HepG2 (cell line): ENCODE results near the gene WBP2NL. TPM values are rescaled to one million over a fixed set of nuclear protein-coding genes. Genes with fewer than 3 reads are reported as not detected.

ENCODE experiments used
- ATRX ChIP-seq: sonication (generic); formaldehyde crosslinking; IDR thresholded peaks from 2 replicates; pipeline ENCODE4 v1.4.0; 2020; ENCODE audit warnings: missing genetic modification reagents, borderline replicate concordance
- BCL6 ChIP-seq: IDR thresholded peaks from 2 replicates; pipeline ENCODE4 v1.6.1; 2016; ENCODE audit warnings: missing genetic modification reagents, missing compliant biosample characterization
- BRD4 ChIP-seq: sonication (generic); formaldehyde crosslinking; IDR thresholded peaks from 2 replicates; pipeline ENCODE4 v1.4.0; 2020; ENCODE audit warnings: missing genetic modification reagents
- GPN1 ChIP-seq: sonication (generic); formaldehyde crosslinking; IDR thresholded peaks from 2 replicates; pipeline ENCODE4 v1.5.1; 2020; ENCODE audit warnings: missing genetic modification reagents, borderline replicate concordance
- KDM5A ChIP-seq: fragments of 200-600 bp; sonication (generic); IDR thresholded peaks from 2 replicates; pipeline ENCODE4 v1.7.0; 2018; ENCODE audit warnings: antibody characterized with exemption, mild to moderate bottlenecking, low read length, borderline replicate concordance
- PAF1 ChIP-seq: IDR thresholded peaks from 2 replicates; pipeline ENCODE4 v1.6.1; 2016; ENCODE audit warnings: missing genetic modification reagents, missing compliant biosample characterization
- PHB2 ChIP-seq: fragments of 450-650 bp; IDR thresholded peaks from 2 replicates; pipeline ENCODE4 v1.6.1; 2018; ENCODE audit not compliant: partially characterized antibody
- SALL2 ChIP-seq: sonication (generic); formaldehyde crosslinking; IDR thresholded peaks from 2 replicates; pipeline ENCODE4 v1.8.1; 2023; ENCODE audit warnings: mild to moderate bottlenecking, missing genetic modification reagents, inconsistent platforms
- SETDB1 ChIP-seq: sonication (generic); formaldehyde crosslinking; IDR thresholded peaks from 2 replicates; pipeline ENCODE4 v1.5.1; 2020; ENCODE audit warnings: missing genetic modification reagents, mild to moderate bottlenecking, borderline replicate concordance
- SIN3B ChIP-seq: fragments of 150-350 bp; IDR thresholded peaks from 2 replicates; pipeline ENCODE4 v1.6.1; 2014; ENCODE audit warnings: low read length
- SOX5 ChIP-seq: IDR thresholded peaks from 2 replicates; pipeline ENCODE4 v1.6.1; 2016; ENCODE audit warnings: borderline replicate concordance
- SSRP1 ChIP-seq: IDR thresholded peaks from 2 replicates; pipeline ENCODE4 v1.6.1; 2016; ENCODE audit warnings: control low read depth
- STAT5B ChIP-seq: sonication (generic); formaldehyde crosslinking; IDR thresholded peaks from 2 replicates; pipeline ENCODE4 v1.4.0; 2020; ENCODE audit warnings: missing genetic modification reagents
- YEATS4 ChIP-seq: sonication (generic); formaldehyde crosslinking; IDR thresholded peaks from 2 replicates; pipeline ENCODE4 v1.4.0; 2020; ENCODE audit warnings: missing genetic modification reagents, borderline replicate concordance
- ZFY ChIP-seq: sonication (generic); formaldehyde crosslinking; IDR thresholded peaks from 2 replicates; pipeline ENCODE4 v1.4.0; 2020; ENCODE audit warnings: missing genetic modification reagents
- ZNF160 ChIP-seq: sonication (generic); formaldehyde crosslinking; IDR thresholded peaks from 2 replicates; pipeline ENCODE4 v1.8.0; 2022; ENCODE audit warnings: mild to moderate bottlenecking, inconsistent platforms, missing genetic modification reagents
- ZNF34 ChIP-seq: sonication (generic); formaldehyde crosslinking; IDR thresholded peaks from 2 replicates; pipeline ENCODE4 v1.4.0; 2020; ENCODE audit warnings: mild to moderate bottlenecking, missing genetic modification reagents, borderline replicate concordance
- ZNF513 ChIP-seq: sonication (generic); formaldehyde crosslinking; conservative IDR thresholded peaks from 2 replicates; pipeline ENCODE4 v1.5.0; 2020; ENCODE audit warnings: missing genetic modification reagents
- ZNF552 ChIP-seq: sonication (generic); formaldehyde crosslinking; IDR thresholded peaks from 2 replicates; pipeline ENCODE4 v1.9.0; 2022; ENCODE audit warnings: missing genetic modification reagents, mild to moderate bottlenecking, borderline replicate concordance
- ZNF790 ChIP-seq: sonication (generic); formaldehyde crosslinking; IDR thresholded peaks from 2 replicates; pipeline ENCODE4 v1.8.0; 2022; ENCODE audit warnings: missing genetic modification reagents, mild to moderate bottlenecking, borderline replicate concordance
- ZNF792 ChIP-seq: IDR thresholded peaks from 2 replicates; pipeline ENCODE4 v1.6.1; 2016
- ZSCAN31 ChIP-seq: sonication (generic); formaldehyde crosslinking; IDR thresholded peaks from 2 replicates; pipeline ENCODE4 v1.5.0; 2020; ENCODE audit warnings: low read depth, mild to moderate bottlenecking, missing genetic modification reagents
- polyA plus RNA-seq, 8 experiments: library from polyadenylated mRNA; depleted of rRNA in 3 of 8; stranded (reverse) in 7 of 8; unstranded in 1 of 8; fragments of >200 nt; fragmentation: Illumina TruSeq in 4 of 8; extraction: Trizol in 4 of 8; gene quantifications; 2 replicates each; pipeline versions ENCODE4 v1.2.1 to v1.2.3, GENCODE V29; 2011 to 2016; ENCODE audit warnings: low read depth in 4 of 8, missing spikeins in 1 of 8, mixed read lengths in 1 of 8; ENCODE audit not compliant: insufficient read depth in 1 of 8
- total RNA-seq, 5 experiments: library from RNA; depleted of rRNA; stranded (reverse); fragments of >200 nt; fragmentation: Illumina TruSeq; extraction: Trizol; gene quantifications; 2 replicates each; pipeline ENCODE4 v1.2.3, GENCODE V29; 2016; ENCODE audit warnings: low read depth in 1 of 5
- TF ChIP-seq, protein P1 (sequence below): sonication (generic); formaldehyde crosslinking; conservative IDR thresholded peaks from 2 replicates; pipeline ENCODE4 v1.8.0; 2022; ENCODE audit warnings: missing genetic modification reagents
- TF ChIP-seq, protein P2 (sequence below): sonication (generic); formaldehyde crosslinking; IDR thresholded peaks from 2 replicates; pipeline ENCODE4 v1.5.0; 2020; ENCODE audit warnings: mild to moderate bottlenecking, missing genetic modification reagents
- TF ChIP-seq, protein P3 (sequence below): IDR thresholded peaks from 2 replicates; pipeline ENCODE4 v1.6.1; 2016; ENCODE audit warnings: missing compliant biosample characterization, missing genetic modification reagents, borderline replicate concordance

WBP2NL gene
- total and polyA plus RNA-seq, 2 of the 13 experiments (the other 11 are each of a cell fraction or from before 2014, with no cell fraction given): not detected

DNA sequence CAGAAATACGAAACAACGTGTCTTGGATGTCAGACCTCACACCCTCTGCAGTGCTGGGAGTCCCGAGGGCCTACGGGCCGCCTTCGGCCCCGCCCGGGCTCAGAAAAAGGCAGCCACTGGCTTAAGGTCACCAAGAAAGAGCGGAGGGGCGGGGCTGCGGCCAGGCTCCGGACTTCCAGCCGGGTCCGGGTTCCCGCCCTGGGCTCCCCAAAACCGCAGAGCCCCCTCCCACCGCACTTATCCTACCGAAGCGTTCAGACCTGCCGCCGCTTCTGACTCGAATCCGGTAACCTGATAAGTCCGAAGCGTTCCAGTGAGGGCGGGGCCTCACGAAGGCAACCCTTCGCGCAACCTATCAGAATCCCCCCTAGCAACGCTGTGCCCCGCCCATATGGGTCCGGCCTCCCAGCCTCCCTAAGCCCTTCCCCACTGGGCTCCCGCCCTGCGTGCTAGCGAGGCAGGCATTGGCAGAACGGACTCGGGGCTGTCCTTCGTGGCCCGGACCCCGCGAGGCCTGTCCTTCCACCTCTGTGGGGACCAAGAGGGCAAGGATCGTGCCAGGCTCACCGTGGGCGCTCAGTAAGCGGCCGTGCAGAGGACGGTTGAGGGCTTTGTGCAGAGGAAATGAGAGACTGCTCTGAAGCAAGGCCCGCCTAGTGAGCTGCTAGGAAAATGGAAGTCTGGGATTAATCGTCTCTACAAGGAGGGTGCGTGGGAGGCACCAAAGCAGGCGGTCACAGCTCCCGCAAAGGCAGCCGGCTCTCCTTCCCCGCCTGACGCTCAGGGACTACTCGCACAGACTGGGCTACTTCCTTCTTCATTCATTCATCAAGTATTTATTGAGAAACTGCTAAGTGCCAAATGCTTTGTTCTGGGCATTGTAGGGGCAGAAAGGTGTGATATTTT, 72.2 kb downstream of the WBP2NL start, which contains the start of gene NAGA (continued):
- TF ChIP-seq, protein P1, sequence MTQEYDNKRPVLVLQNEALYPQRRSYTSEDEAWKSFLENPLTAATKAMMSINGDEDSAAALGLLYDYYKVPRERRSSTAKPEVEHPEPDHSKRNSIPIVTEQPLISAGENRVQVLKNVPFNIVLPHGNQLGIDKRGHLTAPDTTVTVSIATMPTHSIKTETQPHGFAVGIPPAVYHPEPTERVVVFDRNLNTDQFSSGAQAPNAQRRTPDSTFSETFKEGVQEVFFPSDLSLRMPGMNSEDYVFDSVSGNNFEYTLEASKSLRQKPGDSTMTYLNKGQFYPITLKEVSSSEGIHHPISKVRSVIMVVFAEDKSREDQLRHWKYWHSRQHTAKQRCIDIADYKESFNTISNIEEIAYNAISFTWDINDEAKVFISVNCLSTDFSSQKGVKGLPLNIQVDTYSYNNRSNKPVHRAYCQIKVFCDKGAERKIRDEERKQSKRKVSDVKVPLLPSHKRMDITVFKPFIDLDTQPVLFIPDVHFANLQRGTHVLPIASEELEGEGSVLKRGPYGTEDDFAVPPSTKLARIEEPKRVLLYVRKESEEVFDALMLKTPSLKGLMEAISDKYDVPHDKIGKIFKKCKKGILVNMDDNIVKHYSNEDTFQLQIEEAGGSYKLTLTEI (CRISPR knock-in tag): no peak
- TF ChIP-seq SOX5 (CRISPR knock-in tag) (peak; percentile 51; the same call in 1 of the 2 replicates), ZNF513 (CRISPR knock-in tag) (no peak), ZNF792 (CRISPR knock-in tag) (peak; percentile 92; the same call in 1 of the 2 replicates), PHB2 (no peak), PAF1 (CRISPR knock-in tag) (no peak), STAT5B (CRISPR knock-in tag) (no peak), ZNF552 (CRISPR knock-in tag) (no peak; the same call in 1 of the 2 replicates), BRD4 (CRISPR knock-in tag) (peak; percentile 76; the same call in 1 of the 2 replicates), ZFY (CRISPR knock-in tag) (peak; percentile 89), ZNF34 (CRISPR knock-in tag) (no peak), ZNF790 (CRISPR knock-in tag) (no peak; the same call in 1 of the 2 replicates), SETDB1 (CRISPR knock-in tag) (0 out of 2 replicates have a peak, but pooled peaks have one; percentile 64), ATRX (CRISPR knock-in tag) (no peak), SSRP1 (CRISPR knock-in tag) (no peak), BCL6 (peak; percentile 47; the same call in 1 of the 2 replicates), ZNF160 (CRISPR knock-in tag) (peak; percentile 62; the same call in 1 of the 2 replicates), GPN1 (CRISPR knock-in tag) (no peak), SIN3B (peak; percentile 63; the same call in 1 of the 2 replicates), SALL2 (CRISPR knock-in tag) (0 out of 2 replicates have a peak, but pooled peaks have one; percentile 33), ZSCAN31 (CRISPR knock-in tag) (peak; percentile 68), KDM5A (no peak; the same call in 1 of the 2 replicates), YEATS4 (CRISPR knock-in tag) (peak; percentile 77; the same call in 1 of the 2 replicates)
- TF ChIP-seq, protein P2, sequence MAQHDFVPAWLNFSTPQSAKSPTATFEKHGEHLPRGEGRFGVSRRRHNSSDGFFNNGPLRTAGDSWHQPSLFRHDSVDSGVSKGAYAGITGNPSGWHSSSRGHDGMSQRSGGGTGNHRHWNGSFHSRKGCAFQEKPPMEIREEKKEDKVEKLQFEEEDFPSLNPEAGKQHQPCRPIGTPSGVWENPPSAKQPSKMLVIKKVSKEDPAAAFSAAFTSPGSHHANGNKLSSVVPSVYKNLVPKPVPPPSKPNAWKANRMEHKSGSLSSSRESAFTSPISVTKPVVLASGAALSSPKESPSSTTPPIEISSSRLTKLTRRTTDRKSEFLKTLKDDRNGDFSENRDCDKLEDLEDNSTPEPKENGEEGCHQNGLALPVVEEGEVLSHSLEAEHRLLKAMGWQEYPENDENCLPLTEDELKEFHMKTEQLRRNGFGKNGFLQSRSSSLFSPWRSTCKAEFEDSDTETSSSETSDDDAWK (CRISPR knock-in tag): no peak
- TF ChIP-seq, protein P3, sequence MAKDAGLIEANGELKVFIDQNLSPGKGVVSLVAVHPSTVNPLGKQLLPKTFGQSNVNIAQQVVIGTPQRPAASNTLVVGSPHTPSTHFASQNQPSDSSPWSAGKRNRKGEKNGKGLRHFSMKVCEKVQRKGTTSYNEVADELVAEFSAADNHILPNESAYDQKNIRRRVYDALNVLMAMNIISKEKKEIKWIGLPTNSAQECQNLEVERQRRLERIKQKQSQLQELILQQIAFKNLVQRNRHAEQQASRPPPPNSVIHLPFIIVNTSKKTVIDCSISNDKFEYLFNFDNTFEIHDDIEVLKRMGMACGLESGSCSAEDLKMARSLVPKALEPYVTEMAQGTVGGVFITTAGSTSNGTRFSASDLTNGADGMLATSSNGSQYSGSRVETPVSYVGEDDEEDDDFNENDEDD (CRISPR knock-in tag): peak; percentile 94
